ENCODE results near the gene CCL2.
"Not testable (repeated sequence)": the region's sequence is repeated elsewhere in the genome, so short reads cannot be mapped to it uniquely, and the experiment has no call there.

The CCL2 gene

DNA sequence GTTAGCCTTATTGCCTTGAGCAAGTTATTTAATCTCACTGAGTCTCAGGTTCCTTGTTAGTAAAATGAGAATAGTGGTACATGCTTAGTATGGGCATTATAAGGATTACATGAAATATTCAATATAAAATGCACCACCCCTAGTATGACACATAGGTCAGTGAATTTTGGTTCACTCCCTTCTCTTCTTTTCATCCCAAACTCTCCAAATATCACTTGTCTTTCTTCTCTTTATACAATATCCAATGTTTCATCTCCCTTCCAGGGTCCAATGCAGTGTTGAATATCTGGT lies 28.4 kb upstream of the CCL2 start:
- Histone ChIP-seq H3K36me3 (replicated peaks; ENCODE audit: low read depth, low read length) (no peaks in the 10 kb centered on the region), H3K27me3 (ENCODE audit: low read depth, low read length) (peaks cover 75% of the 10 kb centered on the region), H2AFZ (ENCODE audit: low read depth, low read length) (no peak overlapping the region), H3K9me3 (ENCODE audit: insufficient read depth, low read length) (no peaks in the 10 kb centered on the region), H4K20me1 (ENCODE audit: insufficient read depth, low read length) (no peaks in the 10 kb centered on the region), H3K4me2 (ENCODE audit: low read length) (no peak overlapping the region), H3K9ac (ENCODE audit: low read length) (no peak overlapping the region), H3K79me2 (ENCODE audit: low read length) (no peaks in the 10 kb centered on the region), H3K4me1 (ENCODE audit: low read length) (no peaks in the 10 kb centered on the region), H3K27ac (ENCODE audit: low read length) (no peak overlapping the region), H3K4me3 (ENCODE audit: low read length) (no peak overlapping the region)
- TF ChIP-seq EZH2phosphoT487 (IDR thresholded peaks at IDR 0.05; ENCODE audit: low read depth) = no peak
- TF ChIP-seq, protein P1, sequence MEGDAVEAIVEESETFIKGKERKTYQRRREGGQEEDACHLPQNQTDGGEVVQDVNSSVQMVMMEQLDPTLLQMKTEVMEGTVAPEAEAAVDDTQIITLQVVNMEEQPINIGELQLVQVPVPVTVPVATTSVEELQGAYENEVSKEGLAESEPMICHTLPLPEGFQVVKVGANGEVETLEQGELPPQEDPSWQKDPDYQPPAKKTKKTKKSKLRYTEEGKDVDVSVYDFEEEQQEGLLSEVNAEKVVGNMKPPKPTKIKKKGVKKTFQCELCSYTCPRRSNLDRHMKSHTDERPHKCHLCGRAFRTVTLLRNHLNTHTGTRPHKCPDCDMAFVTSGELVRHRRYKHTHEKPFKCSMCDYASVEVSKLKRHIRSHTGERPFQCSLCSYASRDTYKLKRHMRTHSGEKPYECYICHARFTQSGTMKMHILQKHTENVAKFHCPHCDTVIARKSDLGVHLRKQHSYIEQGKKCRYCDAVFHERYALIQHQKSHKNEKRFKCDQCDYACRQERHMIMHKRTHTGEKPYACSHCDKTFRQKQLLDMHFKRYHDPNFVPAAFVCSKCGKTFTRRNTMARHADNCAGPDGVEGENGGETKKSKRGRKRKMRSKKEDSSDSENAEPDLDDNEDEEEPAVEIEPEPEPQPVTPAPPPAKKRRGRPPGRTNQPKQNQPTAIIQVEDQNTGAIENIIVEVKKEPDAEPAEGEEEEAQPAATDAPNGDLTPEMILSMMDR (IDR thresholded peaks at IDR 0.05; ENCODE audit: low read depth, low read length) = no peak

DNA sequence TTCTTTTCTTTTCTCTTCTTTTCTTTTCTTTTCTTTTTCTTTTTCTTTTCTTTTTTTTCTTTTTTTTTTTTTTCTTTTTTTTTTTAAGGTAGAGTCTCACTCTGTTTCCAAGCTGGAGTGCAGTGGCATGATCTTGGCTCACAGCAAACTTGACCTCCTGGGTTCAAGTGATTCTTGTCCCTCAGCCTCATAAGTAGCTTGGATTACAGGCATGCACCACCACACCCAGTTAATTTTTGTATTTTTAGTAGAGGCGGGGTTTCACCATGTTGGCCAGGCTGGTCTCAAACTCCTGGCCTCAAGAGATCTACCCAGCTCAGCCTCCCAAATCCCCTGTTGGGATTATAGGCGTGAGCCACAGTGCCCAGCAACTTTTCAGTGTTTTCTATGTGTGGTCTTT lies 27.8 kb upstream of the CCL2 start:
- H3K27ac ChIP-seq (ENCODE audit: low read length); H3K4me3 ChIP-seq (ENCODE audit: low read length); H3K36me3 ChIP-seq (replicated peaks; ENCODE audit: low read depth, low read length); H3K4me2 ChIP-seq (ENCODE audit: low read length); H2AFZ ChIP-seq (ENCODE audit: low read depth, low read length); H3K4me1 ChIP-seq (ENCODE audit: low read length); H3K9ac ChIP-seq (ENCODE audit: low read length); H3K79me2 ChIP-seq (ENCODE audit: low read length); H4K20me1 ChIP-seq (ENCODE audit: insufficient read depth, low read length); H3K9me3 ChIP-seq (ENCODE audit: insufficient read depth, low read length): not testable (repeated sequence)
- peaks cover 69% of the 10 kb centered on the region for H3K27me3 ChIP-seq (ENCODE audit: low read depth, low read length)

GRCh38 chr17:34227707-34228106 lies 27.4 kb upstream of the CCL2 start:
- Histone ChIP-seq H3K4me2 (ENCODE audit: low read length) (no peak overlapping the region), H3K27ac (ENCODE audit: low read length) (no peak overlapping the region), H3K27me3 (ENCODE audit: low read depth, low read length) (peaks cover 66% of the 10 kb centered on the region), H3K9me3 (ENCODE audit: insufficient read depth, low read length) (no peaks in the 10 kb centered on the region), H3K79me2 (ENCODE audit: low read length) (no peaks in the 10 kb centered on the region), H3K9ac (ENCODE audit: low read length) (no peak overlapping the region), H3K4me1 (ENCODE audit: low read length) (no peaks in the 10 kb centered on the region), H2AFZ (ENCODE audit: low read depth, low read length) (no peak overlapping the region), H3K4me3 (ENCODE audit: low read length) (no peak overlapping the region), H4K20me1 (ENCODE audit: insufficient read depth, low read length) (no peaks in the 10 kb centered on the region), H3K36me3 (replicated peaks; ENCODE audit: low read depth, low read length) (no peaks in the 10 kb centered on the region)
- TF ChIP-seq, protein P1 (IDR thresholded peaks at IDR 0.05; ENCODE audit: low read depth, low read length) = no peak
- TF ChIP-seq EZH2phosphoT487 (IDR thresholded peaks at IDR 0.05; ENCODE audit: low read depth) = no peak

DNA sequence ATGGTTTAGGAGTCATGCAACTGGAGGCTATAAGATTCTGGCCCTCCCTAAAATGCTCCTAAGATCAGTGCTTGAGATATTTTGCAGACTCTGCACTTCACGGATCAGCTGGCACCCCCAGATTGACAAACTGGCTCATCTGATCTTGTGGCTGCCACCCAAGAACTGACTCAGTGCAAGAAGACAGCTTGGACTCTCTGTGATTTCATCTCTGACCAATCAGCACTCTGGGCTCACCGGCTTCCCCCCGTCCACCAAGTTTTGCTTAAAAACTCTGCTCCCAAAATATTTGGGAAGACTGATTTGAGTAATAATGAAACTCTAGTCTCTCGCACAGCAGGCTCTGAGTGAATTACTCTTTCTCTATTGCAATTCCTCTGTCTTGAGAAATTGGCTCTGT lies 26.3 kb upstream of the CCL2 start:
- Histone ChIP-seq H3K4me3 (ENCODE audit: low read length) (no peak overlapping the region), H4K20me1 (ENCODE audit: insufficient read depth, low read length) (no peaks in the 10 kb centered on the region), H3K9ac (ENCODE audit: low read length) (no peak overlapping the region)

More for the DNA sequence above, 26.3 kb upstream of the CCL2 start:
- H2AFZ ChIP-seq (ENCODE audit: low read depth, low read length) = no peak overlapping the region
- TF ChIP-seq EZH2phosphoT487 (IDR thresholded peaks at IDR 0.05; ENCODE audit: low read depth) = no peak
- TF ChIP-seq, protein P1 (IDR thresholded peaks at IDR 0.05; ENCODE audit: low read depth, low read length) = no peak
- peaks cover 60% of the 10 kb centered on the region for H3K27me3 ChIP-seq (ENCODE audit: low read depth, low read length)
- no peaks in the 10 kb centered on the region for H3K9me3 ChIP-seq (ENCODE audit: insufficient read depth, low read length)
- H3K27ac ChIP-seq (ENCODE audit: low read length) = no peak overlapping the region
- no peaks in the 10 kb centered on the region for H3K79me2 ChIP-seq (ENCODE audit: low read length)
- H3K36me3 ChIP-seq (replicated peaks; ENCODE audit: low read depth, low read length) = no peaks in the 10 kb centered on the region
- no peaks in the 10 kb centered on the region for H3K4me1 ChIP-seq (ENCODE audit: low read length)
- H3K4me2 ChIP-seq (ENCODE audit: low read length) = no peak overlapping the region

Measured in OCI-LY3 (cell line).